WTC11 (cell line): ENCODE measurements around the gene ZNF609.

Source experiments
- CREB1 ChIP-seq: sonication (generic); formaldehyde crosslinking; IDR thresholded peaks from 2 replicates; pipeline ENCODE4 v1.8.0; 2023; ENCODE audit warnings: mild to moderate bottlenecking, missing genetic modification reagents
- FOXP1 ChIP-seq: sonication (generic); formaldehyde crosslinking; IDR thresholded peaks from 2 replicates; pipeline ENCODE4 v1.8.0; 2022; ENCODE audit warnings: missing genetic modification reagents, mild to moderate bottlenecking, moderate library complexity, borderline replicate concordance
- GTF2I ChIP-seq: fragments of 250-450 bp; sonication (Bioruptor Pico); conservative IDR thresholded peaks from 2 replicates; pipeline ENCODE4 v1.4.0; 2021; ENCODE audit warnings: mild to moderate bottlenecking
- NR2C2 ChIP-seq: sonication (generic); formaldehyde crosslinking; IDR thresholded peaks from 2 replicates; pipeline ENCODE4 v1.8.0; 2022; ENCODE audit warnings: mild to moderate bottlenecking, missing genetic modification reagents

- TF ChIP-seq CREB1 (CRISPR knock-in tag) = no peak
- TF ChIP-seq FOXP1 = no peak
- TF ChIP-seq NR2C2 (CRISPR knock-in tag) = no peak
- no peak for TF ChIP-seq GTF2I (CRISPR knock-in tag)
Measured at GRCh38 chr15:64454282-64454681, 6.1 kb upstream of the ZNF609 start.
